CD8-positive, alpha-beta memory T cell (primary cell): ENCODE results near the gene CDH23. TPM values are rescaled to one million over a fixed set of nuclear protein-coding genes. Genes with fewer than 3 reads are reported as not detected.

Experiments used
- CTCF ChIA-PET: fragments of 350-600 bp; sonication (Branson Sonifier 250); formaldehyde crosslinking; loops from one replicate; lab custom pipeline; 2021; ENCODE audit warnings: antibody characterized with exemption; lab: Charles Lee
- POLR2A ChIA-PET: fragments of 350-600 bp; sonication (Branson Sonifier 250); formaldehyde crosslinking; loops from one replicate; lab custom pipeline; 2021; ENCODE audit warnings: antibody characterized with exemption; lab: Charles Lee
- DNase-seq, 5 donors: peaks; one replicate each; pipeline versions ENCODE4 v3.0.0 to v3.0.0-alpha.2; 2020 to 2022; ENCODE audit warnings: mixed read lengths in 1 of 5
- H3K27ac ChIP-seq: one replicate; pipeline ENCODE4 v1.7.0; 2013; ENCODE audit warnings: low read depth, mild to moderate bottlenecking, low read length, moderate library complexity
- H3K27me3 ChIP-seq: 2 replicates; pipeline ENCODE4 v1.7.0; 2013; ENCODE audit warnings: low read length, mild to moderate bottlenecking; ENCODE audit not compliant: insufficient read depth, poor library complexity, severe bottlenecking
- H3K36me3 ChIP-seq: 2 replicates; pipeline ENCODE4 v1.7.0; 2013; ENCODE audit warnings: mild to moderate bottlenecking, low read length, moderate library complexity; ENCODE audit not compliant: insufficient read depth
- H3K4me1 ChIP-seq: 2 replicates; pipeline ENCODE4 v1.7.0; 2013; ENCODE audit warnings: mild to moderate bottlenecking, low read length, moderate library complexity; ENCODE audit not compliant: insufficient read depth
- H3K4me3 ChIP-seq: 2 replicates; pipeline ENCODE4 v1.7.0; 2013; ENCODE audit warnings: mild to moderate bottlenecking, low read length
- H3K9me3 ChIP-seq: 2 replicates; pipeline ENCODE4 v1.7.0; 2013; ENCODE audit warnings: mild to moderate bottlenecking, low read length
- H3K27ac Mint-ChIP-seq, 8 donors: one replicate each; pipeline ENCODE4 v1.8.0; 2020 to 2021; ENCODE audit warnings: mixed read lengths in 8 of 8, mild to moderate bottlenecking in 6 of 8, inconsistent platforms in 3 of 8, moderate library complexity in 3 of 8
- H3K27me3 Mint-ChIP-seq, 2 donors: one replicate each; pipeline ENCODE4 v1.8.0; 2020 to 2021; ENCODE audit warnings: mixed read lengths in 2 of 2, mild to moderate bottlenecking in 1 of 2, moderate library complexity in 1 of 2
- H3K36me3 Mint-ChIP-seq, 3 donors: one replicate each; pipeline ENCODE4 v1.8.0; 2020 to 2021; ENCODE audit warnings: mixed read lengths in 3 of 3, inconsistent platforms in 1 of 3, mild to moderate bottlenecking in 1 of 3
- H3K4me1 Mint-ChIP-seq, 3 donors: one replicate each; pipeline ENCODE4 v1.8.0; 2020 to 2021; ENCODE audit warnings: mixed read lengths in 3 of 3, inconsistent platforms in 1 of 3, mild to moderate bottlenecking in 1 of 3
- H3K4me3 Mint-ChIP-seq, 7 donors: one replicate each; pipeline ENCODE4 v1.8.0; 2020 to 2021; ENCODE audit warnings: mixed read lengths in 7 of 7, mild to moderate bottlenecking in 6 of 7, moderate library complexity in 4 of 7, inconsistent platforms in 2 of 7
- H3K9me3 Mint-ChIP-seq, 5 donors: one replicate each; pipeline ENCODE4 v1.8.0; 2020 to 2022; ENCODE audit warnings: mixed read lengths in 5 of 5, mild to moderate bottlenecking in 3 of 5, moderate library complexity in 2 of 5, inconsistent platforms in 1 of 5
- polyA plus RNA-seq: library from polyadenylated mRNA; unstranded; fragments of 300-500 nt; fragmentation: Illumina TruSeq; gene quantifications from one replicate; pipeline ENCODE4 v1.2.3, GENCODE V29; 2021
- total RNA-seq, 2 experiments: library from RNA; stranded (reverse); gene quantifications; one replicate each; pipeline ENCODE4 v1.2.3, GENCODE V29; 2021

Gene CDH23
- total and polyA plus RNA-seq, 3 experiments from 2014 or later = 0.74 to 2.0 (median 0.78) TPM

GRCh38 chr10:71644307-71645180, 247.8 kb downstream of the CDH23 start:
- Mint-ChIP-seq H3K36me3 (no peaks in the 10 kb centered on the region), H3K27ac (no peak overlapping the region), H3K4me1 (no peaks in the 10 kb centered on the region), H3K9me3 (no peaks in the 10 kb centered on the region), H3K27me3 (peaks cover 0 to 2% of the 10 kb centered on the region in 2 donors), H3K4me3 (no peak overlapping the region)
- CTCF ChIA-PET = no interaction called here
- no peaks in the 10 kb centered on the region for H3K9me3 ChIP-seq
- no peaks in the 10 kb centered on the region for H3K4me1 ChIP-seq
- H3K36me3 ChIP-seq = no peaks in the 10 kb centered on the region
- H3K27ac ChIP-seq = no peak overlapping the region
- no peak for DNase-seq
- H3K4me3 ChIP-seq = no peak overlapping the region
- POLR2A ChIA-PET = interaction anchor here (0.6 kb wide), 1 partner anchor 32 kb away, joined by 4 read pairs; no protein-coding TSS in a partner anchor
- H3K27me3 ChIP-seq = no peaks in the 10 kb centered on the region

- H3K4me1 Mint-ChIP-seq = no peaks in the 10 kb centered on the region
- no peaks in the 10 kb centered on the region for H3K36me3 ChIP-seq
- no peak overlapping the region for H3K4me3 ChIP-seq
- no peaks in the 10 kb centered on the region for H3K27me3 Mint-ChIP-seq
- H3K36me3 Mint-ChIP-seq = no peaks in the 10 kb centered on the region
- no peak for DNase-seq
- H3K27ac ChIP-seq = no peak overlapping the region
- no peaks in the 10 kb centered on the region for H3K4me1 ChIP-seq
- POLR2A ChIA-PET = interaction anchor here (0.6 kb wide), 1 partner anchor 33 kb away, joined by 4 read pairs; no protein-coding TSS in a partner anchor
- H3K9me3 Mint-ChIP-seq = no peaks in the 10 kb centered on the region
- H3K4me3 Mint-ChIP-seq = no peak overlapping the region
- CTCF ChIA-PET = no interaction called here
- H3K9me3 ChIP-seq = no peaks in the 10 kb centered on the region
- no peak overlapping the region for H3K27ac Mint-ChIP-seq
- no peaks in the 10 kb centered on the region for H3K27me3 ChIP-seq
Measured at GRCh38 chr10:71645185-71645584, 248.5 kb downstream of the CDH23 start.

DNA sequence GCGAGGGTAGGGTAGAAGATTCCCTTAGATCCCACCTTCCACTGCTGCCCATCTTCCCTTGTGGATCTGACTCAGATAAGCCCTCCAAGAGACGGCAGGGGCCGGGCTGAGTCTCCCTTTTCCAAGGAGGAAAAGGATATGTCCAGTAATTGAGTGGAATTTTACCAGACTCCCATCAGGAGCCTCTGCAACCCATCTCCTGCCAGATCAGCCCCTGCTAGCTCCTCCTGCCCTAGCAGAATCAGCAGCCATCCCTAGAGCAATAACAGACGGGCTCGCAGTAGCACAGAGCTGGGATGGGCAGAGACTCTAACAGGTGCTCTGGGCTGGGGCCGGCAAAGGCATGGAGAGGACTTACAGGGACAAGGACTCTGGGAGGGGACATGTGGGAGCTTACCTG, 249.3 kb downstream of the CDH23 start:
- no peak overlapping the region for H3K4me3 ChIP-seq
- CTCF ChIA-PET = no interaction called here
- H3K27ac Mint-ChIP-seq = no peak overlapping the region
- POLR2A ChIA-PET = no interaction called here
- no peak for DNase-seq
- H3K27me3 ChIP-seq = no peaks in the 10 kb centered on the region
- no peaks in the 10 kb centered on the region for H3K4me1 Mint-ChIP-seq
- no peak overlapping the region for H3K4me3 Mint-ChIP-seq
- H3K9me3 ChIP-seq = no peaks in the 10 kb centered on the region
- no peaks in the 10 kb centered on the region for H3K9me3 Mint-ChIP-seq
- H3K27ac ChIP-seq = no peak overlapping the region
- H3K36me3 ChIP-seq = no peaks in the 10 kb centered on the region
- H3K4me1 ChIP-seq = no peaks in the 10 kb centered on the region
- no peaks in the 10 kb centered on the region for H3K27me3 Mint-ChIP-seq
- no peaks in the 10 kb centered on the region for H3K36me3 Mint-ChIP-seq

- Mint-ChIP-seq H3K36me3 (no peaks in the 10 kb centered on the region), H3K27ac (no peak overlapping the region), H3K4me3 (no peak overlapping the region), H3K27me3 (no peaks in the 10 kb centered on the region), H3K9me3 (no peaks in the 10 kb centered on the region), H3K4me1 (no peaks in the 10 kb centered on the region)
- Histone ChIP-seq H3K27ac (no peak overlapping the region), H3K9me3 (no peaks in the 10 kb centered on the region), H3K4me1 (no peaks in the 10 kb centered on the region), H3K36me3 (no peaks in the 10 kb centered on the region), H3K4me3 (no peak overlapping the region), H3K27me3 (no peaks in the 10 kb centered on the region)
- DNase-seq = no peak
- ChIA-PET CTCF (no interaction called here), POLR2A (no interaction called here)
Measured at GRCh38 chr10:71646592-71647292, 250.0 kb downstream of the CDH23 start.

DNA sequence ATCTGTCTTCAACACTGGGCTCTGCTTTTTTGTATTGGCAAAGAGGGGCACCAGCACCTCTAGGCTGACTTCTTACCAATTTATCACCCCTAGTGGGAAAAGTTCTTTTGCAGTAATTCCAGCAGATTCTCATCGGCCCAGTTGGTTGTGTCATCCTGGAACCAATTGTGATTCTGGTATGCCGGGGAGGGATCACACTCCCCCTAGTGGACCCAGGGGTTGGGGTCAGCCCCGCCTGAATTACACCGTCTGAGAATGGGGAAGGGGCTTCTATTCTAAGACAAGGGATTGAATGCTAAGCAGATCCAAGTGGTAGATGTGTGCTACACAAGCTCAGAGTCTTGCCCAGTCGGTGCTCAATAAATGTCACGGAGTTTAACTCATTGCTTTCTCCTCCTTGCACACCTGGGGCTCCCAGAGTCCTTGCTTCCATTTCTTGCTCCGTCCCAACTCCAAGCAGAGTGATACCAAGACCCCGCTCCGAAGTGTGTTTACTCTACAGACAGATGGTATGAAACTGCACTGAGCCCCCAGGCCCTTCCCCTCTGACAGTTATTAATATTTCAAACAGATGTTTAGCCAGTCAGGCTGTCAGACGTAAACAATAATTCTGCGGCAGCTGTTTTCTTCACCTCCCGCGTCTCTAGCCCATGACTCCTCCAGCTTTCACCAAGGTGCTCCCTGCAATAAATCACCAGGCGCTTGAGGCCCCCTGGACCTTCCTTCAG, 251.0 kb downstream of the CDH23 start:
- Mint-ChIP-seq H3K27ac (no peak overlapping the region), H3K4me1 (no peaks in the 10 kb centered on the region), H3K27me3 (no peaks in the 10 kb centered on the region), H3K9me3 (no peaks in the 10 kb centered on the region), H3K4me3 (no peak overlapping the region), H3K36me3 (no peaks in the 10 kb centered on the region)
- no peak for DNase-seq
- Histone ChIP-seq H3K9me3 (no peaks in the 10 kb centered on the region), H3K27me3 (no peaks in the 10 kb centered on the region), H3K36me3 (no peaks in the 10 kb centered on the region), H3K27ac (no peak overlapping the region), H3K4me1 (no peaks in the 10 kb centered on the region), H3K4me3 (no peak overlapping the region)
- ChIA-PET POLR2A (no interaction called here), CTCF (no interaction called here)

DNA sequence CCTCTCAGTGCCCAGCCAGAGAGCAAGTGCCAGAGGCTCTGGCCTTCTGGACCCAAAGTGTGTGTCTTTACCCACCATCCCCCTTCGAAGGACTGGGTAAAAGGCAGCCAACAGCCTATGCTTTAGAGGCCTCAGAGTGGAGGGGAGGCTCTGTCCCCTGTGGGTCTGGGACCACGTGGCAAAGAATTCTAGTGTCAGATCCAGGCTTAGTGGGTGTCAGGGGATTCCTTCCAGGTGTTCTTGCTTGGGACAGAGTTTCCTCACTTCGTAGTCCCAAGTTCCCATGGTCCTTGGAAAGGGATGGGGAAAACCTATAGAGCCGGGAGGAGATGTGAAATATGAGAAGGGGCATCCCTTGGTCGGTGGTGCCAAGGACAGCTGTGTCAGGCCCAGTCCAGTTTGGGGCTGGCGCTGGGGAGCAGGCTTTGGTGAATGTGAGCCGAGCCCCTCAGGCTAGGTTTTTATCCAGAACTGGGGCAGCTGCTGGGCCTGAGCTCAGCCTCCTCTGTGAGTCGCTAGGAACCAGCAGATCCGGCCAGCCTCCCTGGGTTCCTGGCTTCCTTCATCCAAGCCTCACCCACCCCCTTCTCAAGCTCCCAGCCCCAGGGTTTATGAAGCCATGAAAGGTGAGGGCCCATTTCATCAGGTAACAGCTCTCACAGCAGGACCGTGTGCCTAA, 251.7 kb downstream of the CDH23 start:
- CTCF ChIA-PET = no interaction called here
- POLR2A ChIA-PET = no interaction called here
- Mint-ChIP-seq H3K27ac (no peak overlapping the region), H3K4me1 (no peaks in the 10 kb centered on the region), H3K9me3 (no peaks in the 10 kb centered on the region), H3K36me3 (no peaks in the 10 kb centered on the region), H3K4me3 (no peak overlapping the region), H3K27me3 (no peaks in the 10 kb centered on the region)
- no peaks in the 10 kb centered on the region for H3K9me3 ChIP-seq
- H3K4me1 ChIP-seq = no peaks in the 10 kb centered on the region
- H3K27me3 ChIP-seq = no peaks in the 10 kb centered on the region
- no peaks in the 10 kb centered on the region for H3K36me3 ChIP-seq
- DNase-seq = no peak
- no peak overlapping the region for H3K27ac ChIP-seq
- no peak overlapping the region for H3K4me3 ChIP-seq

DNA sequence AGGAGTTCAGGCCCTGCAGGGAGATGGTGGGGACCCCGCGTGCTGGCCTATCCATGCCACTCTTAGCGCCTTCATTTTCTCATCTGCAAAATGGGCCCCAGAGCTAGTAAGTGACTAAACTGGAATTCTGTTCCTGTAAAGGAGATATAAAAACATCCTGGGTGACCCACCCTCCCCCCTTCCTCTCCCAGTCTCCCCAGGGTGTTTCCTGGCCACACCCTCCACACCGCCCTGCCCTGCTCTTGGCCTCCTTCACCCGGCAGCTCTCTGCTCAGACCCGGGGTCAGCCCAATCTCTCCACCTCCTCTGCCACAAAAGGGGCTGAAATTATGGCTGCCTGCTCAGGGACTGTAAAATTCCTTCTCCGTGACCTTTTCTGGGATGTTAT, 252.2 kb downstream of the CDH23 start:
- CTCF ChIA-PET = no interaction called here

More for the DNA sequence above, 252.2 kb downstream of the CDH23 start:
- DNase-seq = no peak
- no peaks in the 10 kb centered on the region for H3K4me1 Mint-ChIP-seq
- Histone ChIP-seq H3K4me3 (no peak overlapping the region), H3K4me1 (no peaks in the 10 kb centered on the region), H3K9me3 (no peaks in the 10 kb centered on the region), H3K36me3 (no peaks in the 10 kb centered on the region), H3K27me3 (no peaks in the 10 kb centered on the region), H3K27ac (peak overlapping the region; percentile 16)
- H3K27me3 Mint-ChIP-seq = no peaks in the 10 kb centered on the region
- no peaks in the 10 kb centered on the region for H3K36me3 Mint-ChIP-seq
- POLR2A ChIA-PET = no interaction called here
- no peaks in the 10 kb centered on the region for H3K9me3 Mint-ChIP-seq
- H3K27ac Mint-ChIP-seq = no peak overlapping the region
- H3K4me3 Mint-ChIP-seq = no peak overlapping the region
